Left lung (tissue), 10 donors: ENCODE results near the gene LRRC74B. TPM values are rescaled to one million over a fixed set of nuclear protein-coding genes. Genes with fewer than 3 reads are reported as not detected.

Source experiments
- ATAC-seq: fragments of 200-7000 bp; cut with Tn5 transposase; one replicate; pipeline ENCODE4 v1.9.1; 2020; ENCODE audit warnings: moderate library complexity
- DNase-seq, 4 donors: peaks; one replicate each; pipeline ENCODE4 v3.0.0-alpha.2; 2013 to 2020
- H3K27ac ChIP-seq, 2 donors: fragments of 200-600 bp; sonication (generic) in 1 of 2; one replicate each; pipeline versions ENCODE4 v1.5.0 to v1.8.0; 2020 to 2021
- H3K27me3 ChIP-seq, 2 donors: fragments of 200-600 bp; sonication (generic) in 1 of 2; one replicate each; pipeline versions ENCODE4 v1.5.0 to v1.8.0; 2020 to 2021
- H3K36me3 ChIP-seq, 2 donors: fragments of 200-600 bp; sonication (generic) in 1 of 2; one replicate each; pipeline versions ENCODE4 v1.5.0 to v1.8.0; 2020 to 2021
- H3K4me1 ChIP-seq, 2 donors: fragments of 200-600 bp; one replicate each; pipeline ENCODE4 v1.8.0; 2021
- H3K4me3 ChIP-seq, 2 donors: fragments of 200-600 bp; sonication (generic) in 1 of 2; one replicate each; pipeline versions ENCODE4 v1.5.0 to v1.8.0; 2020 to 2021; ENCODE audit warnings: mild to moderate bottlenecking in 1 of 2
- H3K9me3 ChIP-seq, 2 donors: fragments of 200-600 bp; sonication (generic) in 1 of 2; one replicate each; pipeline versions ENCODE4 v1.5.0 to v1.8.0; 2020 to 2021
- intact Hi-C, 2 donors: fragments of 100-400 bp; cut with DNase I; formaldehyde crosslinking; loops; one replicate each; pipeline versions ENCODE4 v1.11.2 to v1.14.2; 2022
- polyA plus RNA-seq, 6 donors: library from polyadenylated mRNA; unstranded; fragments of 120-200 nt; gene quantifications; one replicate each; pipeline ENCODE4 v1.2.1, GENCODE V29; 2013; ENCODE audit not compliant: insufficient read length in 6 of 6
- total RNA-seq, 2 donors: library from RNA; stranded (reverse); fragmentation: NEBNext Ultra II Directional; extraction: Animal tissue kit (Norgen Biotek cat#: 25700); gene quantifications; one replicate each; pipeline ENCODE4 v1.2.1, GENCODE V29; 2021
- TF ChIP-seq, protein P1 (sequence below), 2 donors: fragments of 200-600 bp; sonication (generic) in 1 of 2; IDR thresholded peaks; one replicate each; pipeline versions ENCODE4 v1.5.0 to v1.8.0; 2021; ENCODE audit warnings: antibody characterized with exemption in 2 of 2
- donor health status: DM: no; HTN: yes; CAD: no.
- donor health status: DM: no; HTN: no; CAD: no.

The LRRC74B gene
- total and polyA plus RNA-seq, 8 donors: 0.31 to 2.2 (median 1.2) TPM; not detected in 1

DNA sequence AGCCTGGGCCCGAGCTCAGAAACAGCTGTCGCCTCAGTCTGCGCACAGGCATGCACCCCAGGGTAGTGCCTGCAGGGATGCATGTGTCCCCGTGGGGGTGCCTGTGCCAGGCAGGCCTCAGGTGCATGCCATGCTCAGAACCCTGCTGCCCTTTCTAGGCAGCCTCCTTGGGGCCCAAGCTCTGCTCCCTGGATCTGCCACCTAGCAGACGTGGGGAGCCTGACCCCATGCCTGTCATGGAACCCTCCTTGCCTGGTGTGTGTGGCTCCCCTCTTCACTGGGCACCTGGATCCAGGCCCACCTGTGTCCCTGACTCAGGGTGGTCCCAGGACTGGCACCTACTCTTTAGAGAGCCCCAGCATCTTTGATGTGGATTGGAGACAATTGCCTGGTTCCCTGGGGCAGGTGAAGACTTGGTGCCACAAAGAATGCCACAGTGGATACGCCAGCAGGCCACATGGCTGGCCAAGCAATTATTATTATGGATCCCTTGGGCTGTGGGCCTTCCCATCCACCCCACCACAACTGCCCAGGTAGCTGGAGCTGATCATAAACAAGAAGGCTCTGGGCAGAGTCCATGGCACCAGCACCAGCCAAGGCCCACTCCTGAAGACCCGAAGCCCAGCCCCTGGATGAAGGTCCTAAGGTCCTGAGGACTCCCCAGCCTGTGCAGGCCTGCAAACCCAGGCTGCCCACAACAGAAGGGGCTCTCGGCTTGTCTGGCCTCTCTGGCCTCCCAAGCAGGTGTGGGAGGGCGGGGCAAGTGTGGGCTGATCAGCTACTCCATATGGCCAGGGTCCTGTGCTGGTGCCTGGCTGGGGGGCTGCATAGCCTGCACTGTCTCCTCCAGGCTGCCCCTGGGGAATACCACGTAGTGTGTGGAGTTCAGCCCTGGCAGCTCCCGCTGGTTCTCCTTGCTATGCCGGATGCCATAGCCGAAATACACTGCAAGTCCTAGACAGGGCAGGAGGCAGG is 17.2 kb upstream of the LRRC74B start:
- H3K9me3 ChIP-seq: no peaks in the 10 kb centered on the region
- TF ChIP-seq, protein P1, sequence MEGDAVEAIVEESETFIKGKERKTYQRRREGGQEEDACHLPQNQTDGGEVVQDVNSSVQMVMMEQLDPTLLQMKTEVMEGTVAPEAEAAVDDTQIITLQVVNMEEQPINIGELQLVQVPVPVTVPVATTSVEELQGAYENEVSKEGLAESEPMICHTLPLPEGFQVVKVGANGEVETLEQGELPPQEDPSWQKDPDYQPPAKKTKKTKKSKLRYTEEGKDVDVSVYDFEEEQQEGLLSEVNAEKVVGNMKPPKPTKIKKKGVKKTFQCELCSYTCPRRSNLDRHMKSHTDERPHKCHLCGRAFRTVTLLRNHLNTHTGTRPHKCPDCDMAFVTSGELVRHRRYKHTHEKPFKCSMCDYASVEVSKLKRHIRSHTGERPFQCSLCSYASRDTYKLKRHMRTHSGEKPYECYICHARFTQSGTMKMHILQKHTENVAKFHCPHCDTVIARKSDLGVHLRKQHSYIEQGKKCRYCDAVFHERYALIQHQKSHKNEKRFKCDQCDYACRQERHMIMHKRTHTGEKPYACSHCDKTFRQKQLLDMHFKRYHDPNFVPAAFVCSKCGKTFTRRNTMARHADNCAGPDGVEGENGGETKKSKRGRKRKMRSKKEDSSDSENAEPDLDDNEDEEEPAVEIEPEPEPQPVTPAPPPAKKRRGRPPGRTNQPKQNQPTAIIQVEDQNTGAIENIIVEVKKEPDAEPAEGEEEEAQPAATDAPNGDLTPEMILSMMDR (IDR thresholded peaks at IDR 0.05): no peak
- DNase-seq (peak in 1 of 4 donors; percentile 66), ATAC-seq (no peak)
- peaks cover 4 to 49% of the 10 kb centered on the region in 2 donors for H3K27me3 ChIP-seq
- peaks cover 5 to 6% of the 10 kb centered on the region in 2 donors for H3K4me1 ChIP-seq
- no peak overlapping the region for H3K27ac ChIP-seq
- no peak overlapping the region for H3K4me3 ChIP-seq
- H3K36me3 ChIP-seq: no peaks in the 10 kb centered on the region
- intact Hi-C loops: no loop called here

DNA sequence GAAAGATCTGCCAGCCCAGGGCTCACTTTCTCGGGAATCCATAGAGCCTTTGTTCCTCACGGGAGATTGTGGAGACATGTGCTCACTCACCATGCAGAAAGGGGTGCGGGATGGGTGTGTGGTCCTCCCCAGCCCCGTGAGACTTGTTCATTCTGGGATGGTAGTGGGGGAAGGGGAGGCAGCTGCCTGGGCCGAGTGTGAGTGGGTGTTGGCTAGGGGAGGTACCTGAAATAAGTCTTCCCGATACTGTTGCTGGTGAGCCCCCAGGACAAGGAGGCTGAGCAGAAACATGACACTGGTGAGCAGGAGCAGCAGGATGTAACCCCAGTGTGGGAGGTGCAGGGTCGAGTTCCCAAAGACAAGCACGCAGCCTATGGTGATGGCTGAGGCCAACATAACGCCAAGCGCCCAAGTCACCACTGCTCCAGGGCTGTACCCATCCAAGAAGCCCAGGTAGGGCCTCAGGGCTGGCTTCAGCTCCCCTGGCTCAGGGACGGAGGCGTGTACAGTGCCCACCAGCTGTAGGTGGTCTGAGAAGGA is 16.2 kb upstream of the LRRC74B start:
- Histone ChIP-seq H3K27me3 (peaks cover 4 to 52% of the 10 kb centered on the region in 2 donors), H3K36me3 (no peaks in the 10 kb centered on the region), H3K4me3 (no peak overlapping the region), H3K9me3 (no peaks in the 10 kb centered on the region), H3K4me1 (peaks cover 5 to 6% of the 10 kb centered on the region in 2 donors), H3K27ac (no peak overlapping the region)
- no peak for ATAC-seq
- TF ChIP-seq, protein P1 (IDR thresholded peaks at IDR 0.05): no peak
- intact Hi-C loops: no loop called here
- DNase-seq: no peak

DNA sequence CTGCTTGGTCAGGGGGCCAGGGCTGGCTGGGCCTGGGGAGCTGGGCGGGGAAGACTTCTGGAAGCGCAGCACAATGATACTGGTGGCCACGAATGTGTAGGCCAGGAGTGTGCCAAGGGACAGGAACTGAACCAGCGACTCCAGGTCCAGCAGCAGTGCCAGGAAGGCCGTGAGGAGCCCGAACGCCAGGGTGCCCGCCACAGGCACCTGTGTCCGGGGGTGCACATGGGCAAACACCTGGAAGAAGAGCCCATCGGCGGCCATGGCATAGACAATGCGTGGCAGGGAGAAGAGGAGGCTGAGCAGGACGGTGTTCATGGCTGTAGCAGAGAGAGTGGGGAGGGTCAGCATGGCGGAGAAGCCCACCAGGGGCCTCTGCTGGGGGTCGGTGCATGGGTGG is 15.7 kb upstream of the LRRC74B start:
- H3K36me3 ChIP-seq: no peaks in the 10 kb centered on the region
- no peak overlapping the region for H3K27ac ChIP-seq
- H3K27me3 ChIP-seq: peaks cover 4 to 52% of the 10 kb centered on the region in 2 donors
- intact Hi-C loops: no loop called here
- TF ChIP-seq, protein P1 (IDR thresholded peaks at IDR 0.05): no peak
- DNase-seq: peak in 1 of 4 donors; percentile 65
- H3K9me3 ChIP-seq: no peaks in the 10 kb centered on the region
- ATAC-seq: no peak
- H3K4me1 ChIP-seq: peaks cover 5 to 6% of the 10 kb centered on the region in 2 donors
- no peak overlapping the region for H3K4me3 ChIP-seq

DNA sequence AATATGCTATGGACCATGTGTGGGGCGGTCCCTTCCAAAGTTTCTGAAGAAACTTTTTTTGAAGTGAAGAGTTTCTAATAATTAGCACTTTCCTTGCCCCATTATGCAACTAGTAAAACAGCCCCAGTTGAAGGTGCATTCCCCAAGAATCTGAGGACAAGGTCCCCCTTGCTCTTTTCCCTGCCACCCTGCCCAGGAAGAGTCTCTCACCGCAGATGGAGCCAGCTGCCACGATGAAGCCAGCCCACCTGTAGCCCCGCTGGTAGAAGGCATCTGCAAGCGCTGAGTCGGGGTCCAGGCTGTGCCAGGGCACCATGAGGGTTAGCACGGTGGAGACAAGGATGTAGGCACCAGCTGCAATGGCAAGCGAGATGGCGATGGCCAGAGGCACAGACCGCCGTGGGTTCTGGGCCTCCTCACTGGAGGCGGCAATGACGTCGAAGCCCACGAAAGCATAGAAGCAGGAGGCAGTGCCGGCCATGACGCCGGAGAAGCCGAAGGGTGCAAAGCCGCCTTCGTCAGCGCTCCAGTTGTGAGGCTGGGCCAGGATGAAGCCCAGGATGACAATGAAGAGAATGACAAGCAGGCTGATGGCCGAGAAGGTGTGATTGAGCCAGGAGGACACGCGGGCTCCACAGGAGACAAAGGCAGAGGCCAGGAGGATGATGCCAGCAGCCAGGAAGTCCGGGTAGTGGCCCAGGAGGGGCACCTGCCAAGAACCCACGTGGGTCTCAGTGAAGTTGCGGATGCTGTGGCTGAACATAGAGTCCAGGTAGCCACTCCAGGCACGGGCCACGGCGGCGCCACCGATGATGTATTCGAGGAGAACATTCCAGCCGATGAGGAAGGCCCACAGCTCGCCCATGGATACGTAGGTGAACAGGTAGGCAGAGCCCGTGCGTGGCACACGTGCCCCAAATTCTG is 14.9 kb upstream of the LRRC74B start:
- TF ChIP-seq, protein P1 (IDR thresholded peaks at IDR 0.05): no peak
- Histone ChIP-seq H3K27me3 (peaks cover 4 to 52% of the 10 kb centered on the region in 2 donors), H3K36me3 (no peaks in the 10 kb centered on the region), H3K9me3 (no peaks in the 10 kb centered on the region), H3K4me3 (no peak overlapping the region), H3K27ac (no peak overlapping the region), H3K4me1 (peaks cover 5 to 6% of the 10 kb centered on the region in 2 donors)
- intact Hi-C loops: no loop called here
- ATAC-seq (no peak), DNase-seq (peak in 1 of 4 donors; percentile 66)
